Measurements from ENCODE around the gene SDR42E2. TPM values are rescaled to one million over a fixed set of nuclear protein-coding genes. Genes with fewer than 3 reads are reported as not detected.

Gene SDR42E2
- total and polyA plus RNA-seq, 2 of the 8 experiments (the other 6 are each of a cell fraction or from before 2014, with no cell fraction given): 0.08 TPM; not detected in 1

DNA sequence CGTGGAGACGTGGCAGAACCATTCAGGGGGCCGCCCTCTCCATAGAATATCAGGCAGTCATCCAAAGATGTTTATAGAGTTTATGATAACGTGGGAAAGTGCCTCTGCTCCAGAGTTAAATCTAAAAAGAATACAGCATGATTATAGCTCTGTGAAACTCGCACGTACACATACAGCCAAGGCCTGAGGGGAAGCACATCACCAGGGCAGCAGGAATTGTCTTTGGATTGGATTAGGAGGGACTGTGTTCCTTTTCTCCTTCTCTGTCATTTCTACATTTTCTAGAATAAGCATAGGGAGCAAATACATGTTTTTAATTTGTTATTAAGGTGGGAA, 70.7 kb downstream of the SDR42E2 start:
- FAIRE-seq: no peak
- POLR2A ChIA-PET (ENCODE audit: partially characterized antibody): no interaction called here
- Histone ChIP-seq H4K91ac (replicated peaks; ENCODE audit: insufficient read length, low read length) (no peak overlapping the region), H2BK20ac (ENCODE audit: low read length) (no peak overlapping the region), H3K79me2 (ENCODE audit: control insufficient read depth in 1 of 2, insufficient read depth in 2 of 2, low read length in 2 of 2) (no peaks in the 10 kb centered on the region), H3K23me2 (ENCODE audit: low read depth, low read length) (no peaks in the 10 kb centered on the region), H2BK120ac (replicated peaks; ENCODE audit: low read depth, low read length) (no peak overlapping the region), H4K5ac (ENCODE audit: insufficient read length, low read depth, low read length) (no peak overlapping the region), H3K36me3 (ENCODE audit: control insufficient read depth in 2 of 4, insufficient read depth in 4 of 4, low read length in 3 of 4) (peaks cover 0 to 3% (median 1%) of the 10 kb centered on the region in 4 experiments; a peak in 3 of 8 replicates), H3K4ac (replicated peaks; ENCODE audit: insufficient read length, low read depth, low read length) (no peak overlapping the region), H2BK5ac (ENCODE audit: low read depth, low read length) (no peak overlapping the region), H3K9me3 (ENCODE audit: insufficient read depth in 2 of 2, low read depth in 1 of 2, low read length in 1 of 2) (no peaks in the 10 kb centered on the region), H4K8ac (ENCODE audit: extremely low read depth, insufficient read depth, low read length) (no peak overlapping the region), H3K79me1 (ENCODE audit: low read depth, low read length) (no peaks in the 10 kb centered on the region), H3K4me2 (ENCODE audit: insufficient read depth in 1 of 2, low read depth in 2 of 2, low read length in 2 of 2) (no peak overlapping the region), H3K9ac (replicated peaks in 1 of 4; ENCODE audit: extremely low read depth in 1 of 4, low read depth in 3 of 4, low read length in 3 of 4) (no peak overlapping the region), H2AK5ac (ENCODE audit: low read depth, low read length) (no peak overlapping the region), H3K4me3 (ENCODE audit: extremely low read depth in 1 of 4, insufficient read depth in 2 of 4, low read depth in 3 of 4, low read length in 4 of 4) (no peak overlapping the region), H3K56ac (replicated peaks; ENCODE audit: insufficient read length, low read depth, low read length) (no peak overlapping the region), H3K18ac (ENCODE audit: extremely low read depth, low read length) (no peak overlapping the region), H2AFZ (ENCODE audit: low read length) (no peak overlapping the region), H3K23ac (ENCODE audit: insufficient read length) (no peak overlapping the region), H3K14ac (ENCODE audit: insufficient read length) (no peak overlapping the region), H3K27ac (ENCODE audit: low read depth, low read length) (peak overlapping the region; percentile 7; the same call in 1 of the 2 replicates), H4K20me1 (replicated peaks in 1 of 2; ENCODE audit: control insufficient read depth in 1 of 2, insufficient read depth in 2 of 2, low read length in 2 of 2) (no peaks in the 10 kb centered on the region), H3K4me1 (replicated peaks in 1 of 4; ENCODE audit: control insufficient read depth in 3 of 4, insufficient read depth in 4 of 4, low read length in 3 of 4) (no peaks in the 10 kb centered on the region), H3K27me3 (replicated peaks in 1 of 4; ENCODE audit: control insufficient read depth in 3 of 4, extremely low read depth in 1 of 4, insufficient read depth in 3 of 4, low read length in 3 of 4) (no peaks in the 10 kb centered on the region), H2BK12ac (ENCODE audit: low read depth, low read length) (no peak overlapping the region), H2BK15ac (ENCODE audit: low read length) (no peak overlapping the region)
- WGBS, 2 experiments (ENCODE audit: extremely low coverage in 1 of 2, insufficient coverage in 1 of 2, insufficient read length in 1 of 2, insufficient replicate concordance in 2 of 2, low coverage in 1 of 2, low lambda C conversion rate in 2 of 2, missing lambda C conversion rate in 1 of 2): 92% methylated on average over 6 of the region's 6 CpGs; no CpG with 5 or more reads in 1 of the 2 experiments
- no peak for DNase-seq (ENCODE audit: low read depth in 1 of 2, low spot score in 2 of 2)
- CTCF ChIA-PET (ENCODE audit: partially characterized antibody): interaction anchor here (1.6 kb wide), 1 partner anchor 25 kb away, joined by 4 read pairs; no protein-coding TSS in a partner anchor
- no peak for TF ChIP-seq TEAD4 (IDR thresholded peaks at IDR 0.05; ENCODE audit: low read depth, low read length)
- TF ChIP-seq TAF7 (optimal IDR thresholded peaks at IDR 0.05; ENCODE audit: borderline replicate concordance, low read depth, low read length): no peak
- TF ChIP-seq ATF2 (IDR thresholded peaks at IDR 0.05; ENCODE audit: low read length): no peak
- no peak for TF ChIP-seq HDAC6 (IDR thresholded peaks at IDR 0.05; ENCODE audit: low read depth, low read length)
- TF ChIP-seq HDAC2 (IDR thresholded peaks at IDR 0.05; ENCODE audit: borderline replicate concordance in 1 of 2, low read depth in 2 of 2, low read length in 2 of 2): no peak
- no peak for TF ChIP-seq NANOG (IDR thresholded peaks at IDR 0.05; ENCODE audit: insufficient read depth, low read depth, low read length, poor library complexity, severe bottlenecking)
- no peak for TF ChIP-seq SIX5 (IDR thresholded peaks at IDR 0.05; ENCODE audit: low read depth, low read length)
- TF ChIP-seq EGR1 (IDR thresholded peaks at IDR 0.05; ENCODE audit: borderline replicate concordance, low read depth, low read length): no peak
- TF ChIP-seq JUN (IDR thresholded peaks at IDR 0.05; ENCODE audit: low read depth, low read length): no peak
- TF ChIP-seq CHD1 (IDR thresholded peaks at IDR 0.05; ENCODE audit: low read depth, low read length): no peak
- no peak for TF ChIP-seq CTBP2 (IDR thresholded peaks at IDR 0.05; ENCODE audit: borderline replicate concordance, insufficient read depth, insufficient read length, low read length)
- no peak for TF ChIP-seq RAD21 (IDR thresholded peaks at IDR 0.05 in 1 of 2, conservative IDR thresholded peaks at IDR 0.05 in 1 of 2; ENCODE audit: low read depth in 2 of 2, low read length in 2 of 2)
- no peak for TF ChIP-seq CREB1 (IDR thresholded peaks at IDR 0.05)
